HepG2 (cell line): ENCODE measurements around the gene IFNLR1. TPM values are rescaled to one million over a fixed set of nuclear protein-coding genes. Genes with fewer than 3 reads are reported as not detected.

Experiments used
- ATF5 ChIP-seq: sonication (generic); formaldehyde crosslinking; IDR thresholded peaks from 2 replicates; pipeline ENCODE4 v1.4.0; 2020; ENCODE audit warnings: mild to moderate bottlenecking, low read depth, missing genetic modification reagents
- CCAR2 ChIP-seq: fragments of 200-400 bp; formaldehyde crosslinking; optimal IDR thresholded peaks from 2 replicates; pipeline ENCODE3; 2018; ENCODE audit warnings: low read depth, mild to moderate bottlenecking, low read length, moderate library complexity
- CCDC6 ChIP-seq: sonication (generic); formaldehyde crosslinking; IDR thresholded peaks from 2 replicates; pipeline ENCODE4 v1.8.1; 2022; ENCODE audit warnings: mild to moderate bottlenecking, missing genetic modification reagents, moderate library complexity
- JUND ChIP-seq: sonication (generic); formaldehyde crosslinking; IDR thresholded peaks from 2 replicates; pipeline ENCODE4 v1.8.0; 2022; ENCODE audit warnings: mild to moderate bottlenecking, missing genetic modification reagents
- KLF9 ChIP-seq: IDR thresholded peaks from 2 replicates; pipeline ENCODE4 v1.6.1; 2016; ENCODE audit warnings: low read depth
- NCOR1 ChIP-seq: fragments of 200-600 bp; sonication (generic); IDR thresholded peaks from 2 replicates; pipeline ENCODE4 v1.7.0; 2017; ENCODE audit warnings: antibody characterized with exemption, low read length, borderline replicate concordance
- RARA ChIP-seq: IDR thresholded peaks from 2 replicates; pipeline ENCODE4 v1.6.1; 2016; ENCODE audit warnings: missing genetic modification reagents, missing compliant biosample characterization
- RCOR2 ChIP-seq: IDR thresholded peaks from 2 replicates; pipeline ENCODE4 v1.6.1; 2016; ENCODE audit warnings: missing biosample characterization, missing genetic modification reagents
- SAP130 ChIP-seq: IDR thresholded peaks from 2 replicates; pipeline ENCODE4 v1.6.1; 2016; ENCODE audit warnings: low read depth
- THAP8 ChIP-seq: sonication (generic); formaldehyde crosslinking; IDR thresholded peaks from 2 replicates; pipeline ENCODE4 v1.5.1; 2020; ENCODE audit warnings: missing genetic modification reagents, mild to moderate bottlenecking, borderline replicate concordance
- XRCC5 ChIP-seq: fragments of 200-400 bp; formaldehyde crosslinking; optimal IDR thresholded peaks from 2 replicates; pipeline ENCODE3; 2017; ENCODE audit warnings: mild to moderate bottlenecking, low read length
- ZNF235 ChIP-seq: sonication (generic); formaldehyde crosslinking; IDR thresholded peaks from 2 replicates; pipeline ENCODE4 v1.8.1; 2023; ENCODE audit warnings: mild to moderate bottlenecking, missing genetic modification reagents, borderline replicate concordance
- ZNF430 ChIP-seq: sonication (generic); formaldehyde crosslinking; IDR thresholded peaks from 2 replicates; pipeline ENCODE4 v1.9.0; 2021; ENCODE audit warnings: mild to moderate bottlenecking, missing genetic modification reagents
- ZNF567 ChIP-seq: sonication (generic); formaldehyde crosslinking; IDR thresholded peaks from 2 replicates; pipeline ENCODE4 v1.8.1; 2023; ENCODE audit warnings: mild to moderate bottlenecking, missing genetic modification reagents, borderline replicate concordance
- ZNF572 ChIP-seq: sonication (generic); formaldehyde crosslinking; IDR thresholded peaks from 2 replicates; pipeline ENCODE4 v1.5.1; 2020; ENCODE audit warnings: mild to moderate bottlenecking, missing genetic modification reagents
- ZNF646 ChIP-seq: sonication (generic); formaldehyde crosslinking; IDR thresholded peaks from 2 replicates; pipeline ENCODE4 v1.9.0; 2021; ENCODE audit warnings: mild to moderate bottlenecking, missing genetic modification reagents
- ZNF691 ChIP-seq: sonication (generic); formaldehyde crosslinking; IDR thresholded peaks from 2 replicates; pipeline ENCODE4 v1.4.0; 2020; ENCODE audit warnings: missing genetic modification reagents, low read depth, mild to moderate bottlenecking, borderline replicate concordance
- ZNF761 ChIP-seq: sonication (generic); formaldehyde crosslinking; conservative IDR thresholded peaks from 2 replicates; pipeline ENCODE4 v1.4.0; 2020; ENCODE audit warnings: mild to moderate bottlenecking, missing genetic modification reagents
- ZNF775 ChIP-seq: sonication (generic); formaldehyde crosslinking; IDR thresholded peaks from 2 replicates; pipeline ENCODE4 v1.4.0; 2020; ENCODE audit warnings: missing genetic modification reagents, mild to moderate bottlenecking, moderate library complexity, borderline replicate concordance
- ZSCAN29 ChIP-seq: sonication (generic); formaldehyde crosslinking; conservative IDR thresholded peaks from 2 replicates; pipeline ENCODE4 v1.4.0; 2020; ENCODE audit warnings: mild to moderate bottlenecking, missing genetic modification reagents
- polyA plus RNA-seq, 8 experiments: library from polyadenylated mRNA; depleted of rRNA in 3 of 8; stranded (reverse) in 7 of 8; unstranded in 1 of 8; fragments of >200 nt; fragmentation: Illumina TruSeq in 4 of 8; extraction: Trizol in 4 of 8; gene quantifications; 2 replicates each; pipeline versions ENCODE4 v1.2.1 to v1.2.3, GENCODE V29; 2011 to 2016; ENCODE audit warnings: low read depth in 4 of 8, missing spikeins in 1 of 8, mixed read lengths in 1 of 8; ENCODE audit not compliant: insufficient read depth in 1 of 8
- total RNA-seq, 5 experiments: library from RNA; depleted of rRNA; stranded (reverse); fragments of >200 nt; fragmentation: Illumina TruSeq; extraction: Trizol; gene quantifications; 2 replicates each; pipeline ENCODE4 v1.2.3, GENCODE V29; 2016; ENCODE audit warnings: low read depth in 1 of 5

The IFNLR1 gene
- total and polyA plus RNA-seq, 2 of the 13 experiments (the other 11 are each of a cell fraction or from before 2014, with no cell fraction given) = 3.8 to 8.5 TPM

- peak; percentile 29; the same call in 1 of the 2 replicates for TF ChIP-seq ZNF572 (CRISPR knock-in tag)
- TF ChIP-seq ZNF567 (CRISPR knock-in tag) = peak; percentile 29; the same call in 1 of the 2 replicates
- TF ChIP-seq CCAR2 = no peak
- peak; percentile 31 for TF ChIP-seq RARA
- TF ChIP-seq ZNF691 (CRISPR knock-in tag) = 0 out of 2 replicates have a peak, but pooled peaks have one; percentile 65
- no peak for TF ChIP-seq THAP8 (CRISPR knock-in tag)
- peak; percentile 96 for TF ChIP-seq ZSCAN29 (CRISPR knock-in tag)
- 0 out of 2 replicates have a peak, but pooled peaks have one; percentile 39 for TF ChIP-seq ZNF775 (CRISPR knock-in tag)
- TF ChIP-seq ZNF235 (CRISPR knock-in tag) = no peak
- peak; percentile 27; the same call in 1 of the 2 replicates for TF ChIP-seq ZNF430
- TF ChIP-seq NCOR1 = peak; percentile 77; the same call in 1 of the 2 replicates
- TF ChIP-seq ZNF761 = 0 out of 2 replicates have a peak, but pooled peaks have one; percentile 46
- peak; percentile 87 for TF ChIP-seq RCOR2 (CRISPR knock-in tag)
- peak; percentile 41; the same call in 1 of the 2 replicates for TF ChIP-seq JUND
- 0 out of 2 replicates have a peak, but pooled peaks have one; percentile 33 for TF ChIP-seq KLF9 (CRISPR knock-in tag)
- TF ChIP-seq SAP130 (CRISPR knock-in tag) = peak; percentile 69
- TF ChIP-seq ZNF646 (CRISPR knock-in tag) = peak; percentile 80; the same call in 1 of the 2 replicates
- TF ChIP-seq CCDC6 (CRISPR knock-in tag) = 0 out of 2 replicates have a peak, but pooled peaks have one; percentile 14
- TF ChIP-seq XRCC5 = peak; percentile 41
- TF ChIP-seq ATF5 (CRISPR knock-in tag) = 0 out of 2 replicates have a peak, but pooled peaks have one; percentile 46
These were observed 67.0 kb downstream of the IFNLR1 start (continued) for GRCh38 chr1:24119859-24120756.
